HepG2 (cell line): Measurements from ENCODE around the gene ALPL. TPM values are rescaled to one million over a fixed set of nuclear protein-coding genes. Genes with fewer than 3 reads are reported as not detected.

Experiments
- ATF7 ChIP-seq, 2 experiments: fragments of 450-650 bp in 1 of 2; sonication (generic) in 1 of 2; formaldehyde crosslinking in 1 of 2; IDR thresholded peaks; 2 replicates each; pipeline versions ENCODE4 v1.4.0 to v1.6.1; 2016 to 2020; ENCODE audit warnings: antibody characterized with exemption in 1 of 2, mild to moderate bottlenecking in 1 of 2, missing genetic modification reagents in 1 of 2
- BORCS8-MEF2B ChIP-seq: sonication (generic); formaldehyde crosslinking; IDR thresholded peaks from 2 replicates; pipeline ENCODE4 v1.8.0; 2022; ENCODE audit warnings: mild to moderate bottlenecking, missing genetic modification reagents
- HES4 ChIP-seq: sonication (generic); formaldehyde crosslinking; IDR thresholded peaks from 2 replicates; pipeline ENCODE4 v1.9.0; 2021; ENCODE audit warnings: mild to moderate bottlenecking, missing genetic modification reagents, borderline replicate concordance
- KLF6 ChIP-seq: IDR thresholded peaks from 2 replicates; pipeline ENCODE4 v1.8.0; 2016; ENCODE audit warnings: missing biosample characterization, missing genetic modification reagents
- NR2F1 ChIP-seq, 2 experiments: fragments of 450-650 bp in 1 of 2; formaldehyde crosslinking in 1 of 2; IDR thresholded peaks; 2 replicates each; pipeline versions ENCODE4 v1.5.0 to v1.6.1; 2016 to 2020; ENCODE audit warnings: mild to moderate bottlenecking in 1 of 2, missing compliant biosample characterization in 1 of 2, missing genetic modification reagents in 1 of 2, moderate library complexity in 1 of 2
- RCOR2 ChIP-seq: IDR thresholded peaks from 2 replicates; pipeline ENCODE4 v1.6.1; 2016; ENCODE audit warnings: missing biosample characterization, missing genetic modification reagents
- RFX5 ChIP-seq: IDR thresholded peaks from 2 replicates; pipeline ENCODE4 v1.6.1; 2011; ENCODE audit warnings: low read depth, low read length, improper control_type of control experiment
- SMC3 ChIP-seq: IDR thresholded peaks from 2 replicates; pipeline ENCODE4 v1.6.1; 2011; ENCODE audit warnings: low read length, improper control_type of control experiment
- SUZ12 ChIP-seq: fragments of 150-350 bp; IDR thresholded peaks from 2 replicates; pipeline ENCODE4 v1.6.1; 2014; ENCODE audit warnings: low read depth, low read length
- TBX2 ChIP-seq: sonication (generic); formaldehyde crosslinking; IDR thresholded peaks from 2 replicates; pipeline ENCODE4 v1.5.0; 2020; ENCODE audit warnings: missing genetic modification reagents, mild to moderate bottlenecking, borderline replicate concordance
- ZFP1 ChIP-seq: IDR thresholded peaks from 2 replicates; pipeline ENCODE4 v1.6.1; 2016
- ZFY ChIP-seq: sonication (generic); formaldehyde crosslinking; IDR thresholded peaks from 2 replicates; pipeline ENCODE4 v1.4.0; 2020; ENCODE audit warnings: missing genetic modification reagents
- ZNF124 ChIP-seq: sonication (generic); formaldehyde crosslinking; IDR thresholded peaks from 2 replicates; pipeline ENCODE4 v1.4.0; 2020; ENCODE audit warnings: missing genetic modification reagents
- ZNF142 ChIP-seq: sonication (generic); formaldehyde crosslinking; IDR thresholded peaks from 2 replicates; pipeline ENCODE4 v1.4.0; 2020; ENCODE audit warnings: missing genetic modification reagents
- ZNF225 ChIP-seq: sonication (generic); formaldehyde crosslinking; IDR thresholded peaks from 2 replicates; pipeline ENCODE4 v1.4.0; 2020; ENCODE audit warnings: mild to moderate bottlenecking, missing genetic modification reagents
- ZNF260 ChIP-seq: sonication (generic); formaldehyde crosslinking; IDR thresholded peaks from 2 replicates; pipeline ENCODE4 v1.4.0; 2020; ENCODE audit warnings: missing genetic modification reagents, low read depth, mild to moderate bottlenecking, borderline replicate concordance
- ZNF451 ChIP-seq: sonication (generic); formaldehyde crosslinking; IDR thresholded peaks from 2 replicates; pipeline ENCODE4 v1.5.0; 2020; ENCODE audit warnings: mild to moderate bottlenecking, missing genetic modification reagents
- ZNF713 ChIP-seq: sonication (generic); formaldehyde crosslinking; IDR thresholded peaks from 2 replicates; pipeline ENCODE4 v1.4.0; 2020; ENCODE audit warnings: mild to moderate bottlenecking, missing genetic modification reagents
- ZNF782 ChIP-seq: sonication (generic); formaldehyde crosslinking; IDR thresholded peaks from 2 replicates; pipeline ENCODE4 v1.4.0; 2020; ENCODE audit warnings: missing genetic modification reagents, mild to moderate bottlenecking, borderline replicate concordance
- ZNF83 ChIP-seq: sonication (generic); formaldehyde crosslinking; IDR thresholded peaks from 2 replicates; pipeline ENCODE4 v1.4.0; 2020; ENCODE audit warnings: missing genetic modification reagents, mild to moderate bottlenecking, borderline replicate concordance
- ZSCAN29 ChIP-seq: sonication (generic); formaldehyde crosslinking; conservative IDR thresholded peaks from 2 replicates; pipeline ENCODE4 v1.4.0; 2020; ENCODE audit warnings: mild to moderate bottlenecking, missing genetic modification reagents
- polyA plus RNA-seq, 8 experiments: library from polyadenylated mRNA; depleted of rRNA in 3 of 8; stranded (reverse) in 7 of 8; unstranded in 1 of 8; fragments of >200 nt; fragmentation: Illumina TruSeq in 4 of 8; extraction: Trizol in 4 of 8; gene quantifications; 2 replicates each; pipeline versions ENCODE4 v1.2.1 to v1.2.3, GENCODE V29; 2011 to 2016; ENCODE audit warnings: low read depth in 4 of 8, missing spikeins in 1 of 8, mixed read lengths in 1 of 8; ENCODE audit not compliant: insufficient read depth in 1 of 8
- total RNA-seq, 5 experiments: library from RNA; depleted of rRNA; stranded (reverse); fragments of >200 nt; fragmentation: Illumina TruSeq; extraction: Trizol; gene quantifications; 2 replicates each; pipeline ENCODE4 v1.2.3, GENCODE V29; 2016; ENCODE audit warnings: low read depth in 1 of 5
- TF ChIP-seq, protein P1 (sequence below): sonication (generic); formaldehyde crosslinking; conservative IDR thresholded peaks from 2 replicates; pipeline ENCODE4 v1.4.0; 2020; ENCODE audit warnings: missing genetic modification reagents

ALPL gene
- total and polyA plus RNA-seq, 2 of the 13 experiments (the other 11 are each of a cell fraction or from before 2014, with no cell fraction given), result 0.12 TPM; not detected in 1

DNA sequence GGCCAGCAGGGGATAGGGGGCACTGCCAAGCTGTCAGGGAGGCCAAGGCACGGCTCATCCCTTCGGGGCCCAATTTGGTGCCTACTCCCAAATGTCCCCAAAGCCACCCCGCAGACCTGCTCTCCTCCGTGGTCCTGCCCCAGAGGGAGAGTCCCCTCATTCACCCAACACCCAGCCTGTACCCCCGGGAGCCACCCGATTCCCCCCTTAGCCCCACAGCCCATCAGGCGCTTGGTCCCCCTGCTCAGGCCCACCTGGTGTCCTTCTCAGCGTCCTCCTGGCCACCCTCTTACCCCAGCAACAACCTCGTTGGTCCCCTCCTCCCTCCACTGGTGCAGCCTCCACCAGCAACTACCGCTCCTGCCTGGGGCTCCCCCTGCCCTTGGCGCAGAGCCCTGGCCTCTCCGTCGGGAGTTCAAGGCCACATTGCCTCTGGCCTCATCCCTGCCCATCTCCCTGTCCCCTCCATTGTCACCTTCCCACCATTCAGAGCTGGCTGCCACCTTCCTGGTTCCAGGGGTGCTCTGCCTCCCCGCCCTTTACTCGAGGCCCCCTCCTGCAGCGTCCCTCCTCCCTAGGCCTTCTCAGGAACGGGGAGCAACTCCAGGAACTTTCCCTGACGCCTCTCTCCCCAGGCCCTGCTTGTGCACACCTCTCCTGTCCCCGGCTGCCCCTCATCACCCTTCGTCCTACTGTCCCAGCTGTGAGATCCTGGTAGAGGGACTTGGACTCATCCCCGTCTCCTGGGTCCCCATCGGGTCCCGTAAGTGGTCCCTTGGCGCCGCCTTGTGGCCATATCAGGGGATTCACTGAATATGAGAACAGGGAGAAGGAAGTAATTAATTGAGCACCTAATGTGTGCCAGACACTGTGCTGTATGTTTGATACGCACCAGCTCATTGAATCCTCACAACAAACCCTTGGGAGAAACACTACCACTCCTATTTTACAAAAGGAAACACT lies 86.0 kb downstream of the ALPL start (continued):
- TF ChIP-seq ZFY (no peak), ZNF225 (no peak), ATF7 (IDR thresholded peaks at IDR 0.05) (no peak), ATF7 (CRISPR knock-in tag; IDR thresholded peaks at IDR 0.05) (no peak), BORCS8-MEF2B (CRISPR knock-in tag) (no peak), KLF6 (CRISPR knock-in tag) (no peak), TBX2 (CRISPR knock-in tag) (0 out of 2 replicates have a peak, but pooled peaks have one; percentile 24), HES4 (CRISPR knock-in tag) (no peak), ZSCAN29 (CRISPR knock-in tag) (no peak), ZNF782 (CRISPR knock-in tag) (no peak), SMC3 (peak; percentile 43; the same call in 1 of the 2 replicates), ZNF124 (CRISPR knock-in tag) (0 out of 2 replicates have a peak, but pooled peaks have one; percentile 27), RFX5 (no peak), SUZ12 (no peak), ZNF260 (CRISPR knock-in tag) (no peak), ZNF142 (CRISPR knock-in tag) (no peak), ZNF713 (CRISPR knock-in tag) (no peak), RCOR2 (CRISPR knock-in tag) (0 out of 2 replicates have a peak, but pooled peaks have one; percentile 54), ZNF451 (no peak), ZNF83 (CRISPR knock-in tag) (no peak), ZFP1 (no peak), NR2F1 (CRISPR knock-in tag; IDR thresholded peaks at IDR 0.05) (peak in 1 of 2 experiments; percentile 48; a peak in 1 of 4 replicates)
- TF ChIP-seq, protein P1, sequence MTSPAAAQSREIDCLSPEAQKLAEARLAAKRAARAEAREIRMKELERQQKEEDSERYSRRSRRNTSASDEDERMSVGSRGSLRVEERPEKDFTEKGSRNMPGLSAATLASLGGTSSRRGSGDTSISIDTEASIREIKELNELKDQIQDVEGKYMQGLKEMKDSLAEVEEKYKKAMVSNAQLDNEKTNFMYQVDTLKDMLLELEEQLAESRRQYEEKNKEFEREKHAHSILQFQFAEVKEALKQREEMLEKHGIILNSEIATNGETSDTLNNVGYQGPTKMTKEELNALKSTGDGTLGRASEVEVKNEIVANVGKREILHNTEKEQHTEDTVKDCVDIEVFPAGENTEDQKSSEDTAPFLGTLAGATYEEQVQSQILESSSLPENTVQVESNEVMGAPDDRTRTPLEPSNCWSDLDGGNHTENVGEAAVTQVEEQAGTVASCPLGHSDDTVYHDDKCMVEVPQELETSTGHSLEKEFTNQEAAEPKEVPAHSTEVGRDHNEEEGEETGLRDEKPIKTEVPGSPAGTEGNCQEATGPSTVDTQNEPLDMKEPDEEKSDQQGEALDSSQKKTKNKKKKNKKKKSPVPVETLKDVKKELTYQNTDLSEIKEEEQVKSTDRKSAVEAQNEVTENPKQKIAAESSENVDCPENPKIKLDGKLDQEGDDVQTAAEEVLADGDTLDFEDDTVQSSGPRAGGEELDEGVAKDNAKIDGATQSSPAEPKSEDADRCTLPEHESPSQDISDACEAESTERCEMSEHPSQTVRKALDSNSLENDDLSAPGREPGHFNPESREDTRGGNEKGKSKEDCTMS, result no peak
